Measurements from ENCODE around the gene MYO7A. TPM values are rescaled to one million over a fixed set of nuclear protein-coding genes. Genes with fewer than 3 reads are reported as not detected.

MYO7A gene
- total RNA-seq, 1 donor: under 0.01 TPM

DNA sequence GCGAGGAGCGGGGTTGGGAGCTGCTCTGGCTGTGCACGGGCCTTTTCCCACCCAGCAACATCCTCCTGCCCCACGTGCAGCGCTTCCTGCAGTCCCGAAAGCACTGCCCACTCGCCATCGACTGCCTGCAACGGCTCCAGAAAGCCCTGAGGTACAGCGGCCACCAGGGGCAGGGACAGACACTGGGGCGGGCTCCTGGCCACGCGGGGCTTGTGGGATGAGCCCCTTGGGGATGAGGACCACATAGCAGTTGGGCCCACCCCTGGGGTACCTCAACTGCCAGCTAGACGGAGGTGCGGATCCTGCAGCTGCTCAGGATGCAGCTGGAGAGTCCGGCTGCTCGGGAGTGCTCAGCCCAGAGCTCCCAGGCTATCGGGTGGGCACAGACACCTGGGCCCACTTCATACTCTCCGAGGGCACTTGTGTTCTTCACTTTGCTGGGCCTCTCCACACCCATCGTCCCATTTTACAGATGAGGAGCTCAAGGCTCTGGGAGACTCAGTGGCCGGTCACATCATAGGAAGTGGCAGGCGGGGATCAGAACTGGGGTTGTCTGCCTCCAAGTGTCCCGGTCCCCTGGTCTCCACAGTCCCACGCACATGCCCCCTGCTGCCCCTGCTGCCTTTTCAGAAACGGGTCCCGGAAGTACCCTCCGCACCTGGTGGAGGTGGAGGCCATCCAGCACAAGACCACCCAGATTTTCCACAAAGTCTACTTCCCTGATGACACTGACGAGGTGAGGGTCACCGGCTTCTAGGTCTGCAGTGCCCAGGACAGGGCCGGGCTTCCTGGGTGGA, 77.6 kb downstream of the MYO7A start:
- TF ChIP-seq, protein P1, sequence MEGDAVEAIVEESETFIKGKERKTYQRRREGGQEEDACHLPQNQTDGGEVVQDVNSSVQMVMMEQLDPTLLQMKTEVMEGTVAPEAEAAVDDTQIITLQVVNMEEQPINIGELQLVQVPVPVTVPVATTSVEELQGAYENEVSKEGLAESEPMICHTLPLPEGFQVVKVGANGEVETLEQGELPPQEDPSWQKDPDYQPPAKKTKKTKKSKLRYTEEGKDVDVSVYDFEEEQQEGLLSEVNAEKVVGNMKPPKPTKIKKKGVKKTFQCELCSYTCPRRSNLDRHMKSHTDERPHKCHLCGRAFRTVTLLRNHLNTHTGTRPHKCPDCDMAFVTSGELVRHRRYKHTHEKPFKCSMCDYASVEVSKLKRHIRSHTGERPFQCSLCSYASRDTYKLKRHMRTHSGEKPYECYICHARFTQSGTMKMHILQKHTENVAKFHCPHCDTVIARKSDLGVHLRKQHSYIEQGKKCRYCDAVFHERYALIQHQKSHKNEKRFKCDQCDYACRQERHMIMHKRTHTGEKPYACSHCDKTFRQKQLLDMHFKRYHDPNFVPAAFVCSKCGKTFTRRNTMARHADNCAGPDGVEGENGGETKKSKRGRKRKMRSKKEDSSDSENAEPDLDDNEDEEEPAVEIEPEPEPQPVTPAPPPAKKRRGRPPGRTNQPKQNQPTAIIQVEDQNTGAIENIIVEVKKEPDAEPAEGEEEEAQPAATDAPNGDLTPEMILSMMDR (IDR thresholded peaks at IDR 0.05; ENCODE audit: extremely low read depth, low read depth, low read length): no peak
- Histone ChIP-seq H3K4me2 (ENCODE audit: insufficient read depth, low read length) (no peak overlapping the region), H3K4me1 (ENCODE audit: insufficient read depth, low read length) (no peaks in the 10 kb centered on the region), H3K27ac (ENCODE audit: low read depth, low read length) (no peak overlapping the region), H3K27me3 (ENCODE audit: insufficient read depth, low read length) (no peaks in the 10 kb centered on the region), H3K9me3 (ENCODE audit: low read depth, low read length) (no peaks in the 10 kb centered on the region), H2AFZ (ENCODE audit: low read length) (no peak overlapping the region), H3K36me3 (ENCODE audit: insufficient read depth, low read length) (no peaks in the 10 kb centered on the region), H3K79me2 (ENCODE audit: insufficient read depth, low read length) (no peaks in the 10 kb centered on the region), H3K4me3 (ENCODE audit: insufficient read depth, low read length) (no peak overlapping the region), H4K20me1 (ENCODE audit: insufficient read depth, low read length) (no peaks in the 10 kb centered on the region)
- peak; percentile 49 for DNase-seq (ENCODE audit: insufficient read length, low spot score, missing footprints)

DNA sequence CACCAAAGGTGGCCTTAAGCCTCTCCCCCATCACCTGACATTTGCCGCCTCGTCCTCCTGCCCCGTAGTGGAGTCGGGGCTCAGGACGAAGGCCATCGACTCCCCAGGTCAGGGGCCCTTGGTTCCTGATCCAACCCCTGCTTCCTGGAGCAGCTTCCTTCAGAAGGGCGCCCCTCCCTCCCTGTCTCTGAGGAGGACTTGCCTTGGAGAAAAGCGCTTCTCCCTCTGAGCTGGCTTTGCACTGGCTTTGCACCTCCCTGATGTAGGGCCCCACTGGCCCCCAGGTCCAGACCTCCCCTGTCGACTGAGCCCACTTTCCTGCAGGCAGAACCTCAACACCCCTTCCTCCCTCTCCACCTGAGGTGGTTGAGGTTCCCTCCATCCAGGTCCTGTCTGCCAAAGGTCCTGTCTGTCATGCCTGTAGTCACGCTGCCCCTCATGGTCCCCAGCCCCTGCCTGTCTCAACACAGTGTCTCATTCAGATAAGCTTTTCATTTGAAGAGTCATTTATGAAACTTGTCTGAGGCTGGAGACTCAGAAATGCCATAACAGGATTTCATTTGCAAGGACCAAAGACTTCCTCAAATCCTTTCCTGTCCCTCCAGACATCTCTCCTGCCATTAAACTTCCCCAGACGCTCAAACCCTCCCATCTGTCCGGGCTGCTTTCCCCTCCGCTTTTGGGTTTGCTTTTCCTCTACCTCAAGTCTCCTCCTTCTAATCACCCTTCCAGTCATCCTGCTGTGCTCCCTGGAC, 78.4 kb downstream of the MYO7A start:
- DNase-seq (ENCODE audit: insufficient read length, low spot score, missing footprints): peak; percentile 73
- H3K9me3 ChIP-seq (ENCODE audit: low read depth, low read length): no peaks in the 10 kb centered on the region
- H3K4me2 ChIP-seq (ENCODE audit: insufficient read depth, low read length): no peak overlapping the region

DNA sequence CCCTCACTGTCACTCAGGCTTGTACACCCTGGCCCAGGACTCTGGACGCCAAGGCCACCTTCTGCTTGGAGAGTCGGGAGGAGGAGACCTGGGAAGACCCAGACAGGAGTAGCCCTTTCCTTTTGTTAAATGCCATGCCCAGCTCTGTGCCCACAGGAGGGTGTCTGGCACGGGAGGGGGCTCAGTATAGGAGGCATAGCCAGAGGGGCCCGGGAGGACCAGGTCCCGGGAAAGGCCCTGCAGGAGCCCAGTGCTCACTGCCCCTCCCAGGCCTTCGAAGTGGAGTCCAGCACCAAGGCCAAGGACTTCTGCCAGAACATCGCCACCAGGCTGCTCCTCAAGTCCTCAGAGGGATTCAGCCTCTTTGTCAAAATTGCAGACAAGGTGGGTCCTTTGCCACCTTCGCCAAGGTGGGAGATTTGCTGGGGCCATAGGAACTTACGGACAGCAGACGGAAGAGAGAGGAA, 79.0 kb downstream of the MYO7A start:
- Histone ChIP-seq H3K4me3 (ENCODE audit: insufficient read depth, low read length) (no peak overlapping the region), H3K4me2 (ENCODE audit: insufficient read depth, low read length) (no peak overlapping the region), H3K27ac (ENCODE audit: low read depth, low read length) (no peak overlapping the region), H3K4me1 (ENCODE audit: insufficient read depth, low read length) (no peaks in the 10 kb centered on the region), H2AFZ (ENCODE audit: low read length) (no peak overlapping the region), H3K9me3 (ENCODE audit: low read depth, low read length) (no peaks in the 10 kb centered on the region), H3K79me2 (ENCODE audit: insufficient read depth, low read length) (no peaks in the 10 kb centered on the region), H4K20me1 (ENCODE audit: insufficient read depth, low read length) (no peaks in the 10 kb centered on the region), H3K36me3 (ENCODE audit: insufficient read depth, low read length) (no peaks in the 10 kb centered on the region), H3K27me3 (ENCODE audit: insufficient read depth, low read length) (no peaks in the 10 kb centered on the region)
- peak; percentile 79 for DNase-seq (ENCODE audit: insufficient read length, low spot score, missing footprints)
- TF ChIP-seq, protein P1 (IDR thresholded peaks at IDR 0.05; ENCODE audit: extremely low read depth, low read depth, low read length): no peak

More for the DNA sequence above, 78.4 kb downstream of the MYO7A start:
- Histone ChIP-seq H3K27ac (ENCODE audit: low read depth, low read length) (no peak overlapping the region), H2AFZ (ENCODE audit: low read length) (no peak overlapping the region), H3K4me1 (ENCODE audit: insufficient read depth, low read length) (no peaks in the 10 kb centered on the region), H3K79me2 (ENCODE audit: insufficient read depth, low read length) (no peaks in the 10 kb centered on the region), H3K36me3 (ENCODE audit: insufficient read depth, low read length) (no peaks in the 10 kb centered on the region), H3K27me3 (ENCODE audit: insufficient read depth, low read length) (no peaks in the 10 kb centered on the region), H4K20me1 (ENCODE audit: insufficient read depth, low read length) (no peaks in the 10 kb centered on the region), H3K4me3 (ENCODE audit: insufficient read depth, low read length) (no peak overlapping the region)
- TF ChIP-seq, protein P1 (IDR thresholded peaks at IDR 0.05; ENCODE audit: extremely low read depth, low read depth, low read length): no peak
